Panc1 (cell line): ENCODE measurements around the gene TXNDC9.

ENCODE experiments used
- CTCF ChIP-seq: fragments of 450-650 bp; IDR thresholded peaks from 2 replicates; pipeline ENCODE4 v1.5.1; 2017; ENCODE audit warnings: mild to moderate bottlenecking
- POLR2AphosphoS5 ChIP-seq: IDR thresholded peaks from 2 replicates; pipeline ENCODE4 v1.6.1; 2012; ENCODE audit warnings: mild to moderate bottlenecking, low read depth, low read length, moderate library complexity
- SIN3A ChIP-seq: IDR thresholded peaks from 2 replicates; pipeline ENCODE4 v1.6.1; 2012; ENCODE audit warnings: low read depth, mild to moderate bottlenecking, low read length, moderate library complexity, borderline replicate concordance; ENCODE audit not compliant: insufficient read depth
- TCF7L2 ChIP-seq: IDR thresholded peaks from 2 replicates; pipeline ENCODE4 v1.6.1; 2011; ENCODE audit warnings: mild to moderate bottlenecking, low read depth, low read length, inconsistent platforms
- TF ChIP-seq, protein P1 (sequence below), 2 experiments: IDR thresholded peaks; 2 replicates each; pipeline ENCODE4 v1.6.1; 2011 to 2012; ENCODE audit warnings: low read depth in 2 of 2, control low read depth in 1 of 2, low read length in 1 of 2, mild to moderate bottlenecking in 1 of 2, moderate library complexity in 1 of 2; ENCODE audit not compliant: insufficient read depth in 1 of 2

GRCh38 chr2:99279969-99280695 lies 56.0 kb downstream of the TXNDC9 start:
- no peak for TF ChIP-seq CTCF
- TF ChIP-seq POLR2AphosphoS5, result no peak
- TF ChIP-seq, protein P1, sequence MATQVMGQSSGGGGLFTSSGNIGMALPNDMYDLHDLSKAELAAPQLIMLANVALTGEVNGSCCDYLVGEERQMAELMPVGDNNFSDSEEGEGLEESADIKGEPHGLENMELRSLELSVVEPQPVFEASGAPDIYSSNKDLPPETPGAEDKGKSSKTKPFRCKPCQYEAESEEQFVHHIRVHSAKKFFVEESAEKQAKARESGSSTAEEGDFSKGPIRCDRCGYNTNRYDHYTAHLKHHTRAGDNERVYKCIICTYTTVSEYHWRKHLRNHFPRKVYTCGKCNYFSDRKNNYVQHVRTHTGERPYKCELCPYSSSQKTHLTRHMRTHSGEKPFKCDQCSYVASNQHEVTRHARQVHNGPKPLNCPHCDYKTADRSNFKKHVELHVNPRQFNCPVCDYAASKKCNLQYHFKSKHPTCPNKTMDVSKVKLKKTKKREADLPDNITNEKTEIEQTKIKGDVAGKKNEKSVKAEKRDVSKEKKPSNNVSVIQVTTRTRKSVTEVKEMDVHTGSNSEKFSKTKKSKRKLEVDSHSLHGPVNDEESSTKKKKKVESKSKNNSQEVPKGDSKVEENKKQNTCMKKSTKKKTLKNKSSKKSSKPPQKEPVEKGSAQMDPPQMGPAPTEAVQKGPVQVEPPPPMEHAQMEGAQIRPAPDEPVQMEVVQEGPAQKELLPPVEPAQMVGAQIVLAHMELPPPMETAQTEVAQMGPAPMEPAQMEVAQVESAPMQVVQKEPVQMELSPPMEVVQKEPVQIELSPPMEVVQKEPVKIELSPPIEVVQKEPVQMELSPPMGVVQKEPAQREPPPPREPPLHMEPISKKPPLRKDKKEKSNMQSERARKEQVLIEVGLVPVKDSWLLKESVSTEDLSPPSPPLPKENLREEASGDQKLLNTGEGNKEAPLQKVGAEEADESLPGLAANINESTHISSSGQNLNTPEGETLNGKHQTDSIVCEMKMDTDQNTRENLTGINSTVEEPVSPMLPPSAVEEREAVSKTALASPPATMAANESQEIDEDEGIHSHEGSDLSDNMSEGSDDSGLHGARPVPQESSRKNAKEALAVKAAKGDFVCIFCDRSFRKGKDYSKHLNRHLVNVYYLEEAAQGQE (IDR thresholded peaks at IDR 0.05; ENCODE audit: insufficient read depth in 1 of 2, low read depth in 2 of 2, low read length in 1 of 2), result no peak
- no peak for TF ChIP-seq SIN3A
- no peak for TF ChIP-seq TCF7L2
